ENCODE data around the gene PI4K2A.
"Not testable (repeated sequence)": the region's sequence is repeated elsewhere in the genome, so short reads cannot be mapped to it uniquely, and the experiment has no call there.

PI4K2A gene

DNA sequence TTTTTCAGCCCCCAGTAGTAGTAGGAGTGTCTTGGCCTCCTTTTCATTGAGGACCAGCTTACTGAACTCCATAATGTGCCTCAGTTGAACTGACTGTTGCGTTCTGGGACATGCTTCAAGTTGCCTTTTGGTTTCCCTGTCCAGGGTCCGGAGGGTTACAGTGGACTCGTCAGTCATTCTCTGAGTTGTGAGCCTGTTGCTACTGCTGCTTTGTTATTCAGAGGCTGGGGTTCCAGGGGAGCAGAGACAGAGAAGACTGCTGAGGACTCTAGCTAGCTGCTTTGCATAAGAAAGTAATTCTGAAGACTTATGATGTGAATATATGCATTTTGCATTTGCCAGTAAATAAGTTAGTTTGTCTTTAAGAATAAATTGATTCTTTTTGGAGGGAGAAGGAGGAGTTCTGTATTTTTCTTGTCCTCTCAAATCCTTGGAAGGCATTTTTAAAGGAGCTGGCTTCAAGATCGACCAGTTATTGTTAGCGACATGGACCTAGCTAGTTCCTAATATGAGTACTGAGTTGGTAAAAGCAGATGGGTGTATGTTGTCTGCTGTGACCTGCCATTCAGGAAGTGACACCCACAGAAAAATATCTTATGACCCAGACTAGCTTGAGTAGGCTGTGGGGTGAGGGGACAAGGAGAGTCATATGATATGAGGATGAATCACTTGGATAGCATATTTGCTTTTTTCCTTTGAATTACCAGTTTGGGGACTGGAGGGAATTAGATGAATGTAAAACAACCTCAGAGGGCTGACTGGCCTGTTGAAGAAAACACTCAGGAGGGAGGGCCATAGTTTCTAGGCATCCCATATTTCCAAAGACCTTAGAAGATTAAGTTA is 8.3 kb downstream of the PI4K2A start:
- H3K27ac ChIP-seq = peak overlapping the region; percentile 91
- no peak for TF ChIP-seq CTCF (conservative IDR thresholded peaks at IDR 0.05; ENCODE audit: low read depth)
- ChIA-PET CTCF (no interaction called here), POLR2A (ENCODE audit: low non-redundant PET) (no interaction called here)
- peak; percentile 89 for DNase-seq (ENCODE audit: low spot score)

GRCh38 chr10:97649405-97649750 is 8.9 kb downstream of the PI4K2A start:
- DNase-seq (ENCODE audit: low spot score); CTCF ChIA-PET; POLR2A ChIA-PET (ENCODE audit: low non-redundant PET): not testable (repeated sequence)
- peak overlapping the region; percentile 91 for H3K27ac ChIP-seq

- H3K27ac ChIP-seq = peak overlapping the region; percentile 91
- no peak for DNase-seq (ENCODE audit: low spot score)
- ChIA-PET POLR2A (ENCODE audit: low non-redundant PET) (no interaction called here), CTCF (no interaction called here)
- no peak for TF ChIP-seq CTCF (conservative IDR thresholded peaks at IDR 0.05; ENCODE audit: low read depth)
Observed at GRCh38 chr10:97650726-97651125, 10.3 kb downstream of the PI4K2A start.

- H3K27ac ChIP-seq = peak overlapping the region; percentile 86
- ChIA-PET CTCF (no interaction called here), POLR2A (ENCODE audit: low non-redundant PET) (interaction anchor here (0.6 kb wide), 1 partner anchor 11 kb away, joined by 3 read pairs; no protein-coding TSS in a partner anchor)
- DNase-seq (ENCODE audit: low spot score) = peak; percentile 99
- no peak for TF ChIP-seq CTCF (conservative IDR thresholded peaks at IDR 0.05; ENCODE audit: low read depth)
Observed at GRCh38 chr10:97651773-97652172, 11.3 kb downstream of the PI4K2A start.

DNA sequence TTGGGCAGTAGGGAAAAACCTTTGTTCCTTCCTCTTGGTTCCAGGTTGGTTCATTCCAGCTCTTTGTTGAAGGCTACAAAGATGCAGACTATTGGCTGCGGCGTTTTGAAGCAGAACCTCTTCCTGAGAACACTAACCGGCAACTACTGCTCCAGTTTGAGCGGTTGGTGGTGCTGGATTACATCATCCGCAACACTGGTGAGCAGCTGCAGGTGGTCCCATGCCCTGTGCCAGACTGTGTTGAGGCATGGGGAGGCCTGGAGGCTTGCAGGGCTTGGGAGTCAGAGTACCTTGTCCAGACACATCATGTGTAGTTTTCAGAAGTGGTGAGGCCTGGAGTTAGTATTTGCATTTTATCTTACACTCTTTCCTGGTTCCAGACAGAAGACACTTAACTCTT is 16.3 kb downstream of the PI4K2A start:
- H3K27ac ChIP-seq = peak overlapping the region; percentile 27
- POLR2A ChIA-PET (ENCODE audit: low non-redundant PET) = no interaction called here

GRCh38 chr10:97659589-97659988 is 19.1 kb downstream of the PI4K2A start:
- POLR2A ChIA-PET (ENCODE audit: low non-redundant PET) = no interaction called here

More for the DNA sequence above, 16.3 kb downstream of the PI4K2A start:
- CTCF ChIA-PET = no interaction called here
- TF ChIP-seq CTCF (conservative IDR thresholded peaks at IDR 0.05; ENCODE audit: low read depth) = no peak
- DNase-seq (ENCODE audit: low spot score) = no peak

More at GRCh38 chr10:97659589-97659988, 19.1 kb downstream of the PI4K2A start:
- TF ChIP-seq CTCF (conservative IDR thresholded peaks at IDR 0.05; ENCODE audit: low read depth) = no peak
- CTCF ChIA-PET = no interaction called here
- H3K27ac ChIP-seq = peak overlapping the region; percentile 73
- no peak for DNase-seq (ENCODE audit: low spot score)

Measured in RWPE1 (cell line).